ENCODE results near the gene NPTXR.

The NPTXR gene

GRCh38 chr22:38770257-38770949 is 73.4 kb downstream of the NPTXR start:
- DNase-seq (ENCODE audit: low spot score): no peak
